GM21515 (cell line): ENCODE data around the gene HOXA7.

Source experiments
- ATAC-seq: cut with Tn5 transposase; IDR thresholded peaks from one replicate; pipeline ENCODE4 v1.9.1; 2021; ENCODE audit not compliant: unreplicated experiment

HOXA7 gene

GRCh38 chr7:27159266-27160144 is 3.0 kb upstream of the HOXA7 start:
- ATAC-seq, result no peak

GRCh38 chr7:27158436-27159265 is 2.2 kb upstream of the HOXA7 start:
- ATAC-seq, result no peak

DNA sequence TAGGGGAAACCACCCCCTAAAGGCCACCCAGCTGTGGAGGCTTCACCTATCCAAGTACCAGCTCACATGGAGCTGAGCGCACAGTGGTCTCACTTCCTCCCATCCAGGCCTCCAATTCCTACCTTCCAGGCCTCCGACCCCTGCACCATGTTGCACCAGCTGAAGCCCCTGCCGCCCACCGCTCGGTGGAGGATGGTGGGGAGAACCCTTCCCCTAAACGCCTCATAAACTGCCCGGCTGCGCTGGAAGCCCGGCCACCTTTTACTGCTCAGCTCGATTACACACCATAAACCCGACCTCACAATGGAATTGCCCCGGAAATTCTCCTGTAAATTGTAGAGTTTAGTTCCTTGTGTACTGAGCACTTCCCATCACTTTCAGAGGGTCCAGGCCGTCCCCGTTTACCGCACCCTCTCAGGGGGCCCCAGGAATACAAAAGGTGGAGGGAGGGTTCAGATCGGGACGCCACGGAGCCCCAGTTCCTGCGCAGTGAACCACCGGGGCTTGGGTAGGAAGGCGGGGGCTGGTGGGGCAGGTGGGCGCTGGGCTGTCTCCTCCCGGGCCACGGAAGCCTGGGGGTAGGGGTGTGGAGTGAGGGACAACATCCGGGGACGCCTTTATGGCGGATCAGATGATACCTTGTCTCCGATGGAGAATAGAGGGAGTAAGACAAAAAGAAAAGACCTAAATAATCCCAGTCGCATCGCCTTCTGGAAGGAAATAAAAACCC is 1.4 kb upstream of the HOXA7 start:
- ATAC-seq, result no peak

DNA sequence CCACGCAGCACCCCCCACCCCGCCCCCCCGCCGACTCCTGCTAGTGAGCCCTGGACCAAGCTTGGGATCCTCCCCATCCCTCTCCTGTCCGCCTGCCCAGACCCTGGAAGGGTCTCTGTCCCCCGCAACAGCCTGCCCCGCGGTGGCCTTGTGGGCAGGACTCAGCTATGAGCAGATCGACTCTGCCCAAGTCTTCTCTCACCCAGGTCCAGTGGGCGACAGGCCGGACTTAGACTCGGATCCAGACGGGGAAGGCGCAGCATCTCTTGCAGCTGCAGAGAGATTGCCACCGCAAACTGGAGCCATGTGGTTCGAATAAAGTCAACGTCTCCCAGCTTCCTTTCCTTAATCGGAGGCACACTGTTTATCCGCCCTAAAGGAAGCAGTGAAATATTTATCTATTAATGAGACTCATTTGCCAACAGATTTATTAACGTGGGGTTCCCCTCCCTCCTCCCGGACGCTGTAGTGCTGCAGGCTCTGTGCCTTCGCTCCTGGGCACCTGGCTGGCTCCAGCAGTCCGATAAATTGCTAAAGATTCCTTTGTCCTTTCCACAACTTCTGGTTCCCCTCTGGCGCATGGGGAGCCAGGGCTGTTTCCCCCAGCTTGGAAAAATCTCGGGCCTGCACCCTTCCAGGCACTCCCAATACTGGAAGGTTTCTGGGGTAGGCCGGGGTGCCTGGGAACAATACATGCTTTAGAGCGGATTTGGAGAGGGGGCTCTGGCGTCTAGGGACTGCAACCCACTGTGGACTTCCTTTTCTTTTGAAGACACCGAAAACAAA is 634 bp upstream of the HOXA7 start:
- no peak for ATAC-seq

DNA sequence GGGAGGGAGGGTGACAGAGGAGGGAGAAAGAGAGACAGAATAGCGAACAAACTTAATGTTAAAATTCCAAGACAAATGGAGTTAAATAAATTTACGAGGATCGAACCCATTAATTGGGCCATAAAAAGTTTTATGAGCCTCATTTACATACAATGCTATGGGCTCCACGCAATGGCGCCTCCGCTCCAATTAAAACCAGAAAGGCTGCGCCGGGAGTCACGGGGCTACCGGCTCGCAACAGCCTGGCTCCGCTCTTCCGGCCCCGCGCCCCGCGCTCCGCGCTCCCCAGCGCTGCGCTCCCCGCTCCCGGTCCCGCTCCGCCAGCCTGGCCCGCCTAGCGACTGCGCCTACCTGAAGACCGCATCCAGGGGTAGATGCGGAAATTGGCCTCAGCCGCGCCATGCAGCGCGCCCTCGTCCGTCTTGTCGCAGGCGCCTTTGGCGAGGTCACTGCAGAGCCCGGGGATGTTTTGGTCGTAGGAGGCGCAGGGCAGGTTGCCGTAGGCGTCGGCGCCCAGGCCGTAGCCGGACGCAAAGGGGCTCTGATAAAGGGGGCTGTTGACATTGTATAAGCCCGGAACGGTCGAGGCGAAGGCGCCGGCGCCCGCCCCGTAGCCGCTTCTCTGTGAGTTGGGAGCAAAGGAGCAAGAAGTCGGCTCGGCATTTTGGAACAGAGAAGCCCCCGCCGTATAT is 513 bp downstream of the HOXA7 start:
- no peak for ATAC-seq

DNA sequence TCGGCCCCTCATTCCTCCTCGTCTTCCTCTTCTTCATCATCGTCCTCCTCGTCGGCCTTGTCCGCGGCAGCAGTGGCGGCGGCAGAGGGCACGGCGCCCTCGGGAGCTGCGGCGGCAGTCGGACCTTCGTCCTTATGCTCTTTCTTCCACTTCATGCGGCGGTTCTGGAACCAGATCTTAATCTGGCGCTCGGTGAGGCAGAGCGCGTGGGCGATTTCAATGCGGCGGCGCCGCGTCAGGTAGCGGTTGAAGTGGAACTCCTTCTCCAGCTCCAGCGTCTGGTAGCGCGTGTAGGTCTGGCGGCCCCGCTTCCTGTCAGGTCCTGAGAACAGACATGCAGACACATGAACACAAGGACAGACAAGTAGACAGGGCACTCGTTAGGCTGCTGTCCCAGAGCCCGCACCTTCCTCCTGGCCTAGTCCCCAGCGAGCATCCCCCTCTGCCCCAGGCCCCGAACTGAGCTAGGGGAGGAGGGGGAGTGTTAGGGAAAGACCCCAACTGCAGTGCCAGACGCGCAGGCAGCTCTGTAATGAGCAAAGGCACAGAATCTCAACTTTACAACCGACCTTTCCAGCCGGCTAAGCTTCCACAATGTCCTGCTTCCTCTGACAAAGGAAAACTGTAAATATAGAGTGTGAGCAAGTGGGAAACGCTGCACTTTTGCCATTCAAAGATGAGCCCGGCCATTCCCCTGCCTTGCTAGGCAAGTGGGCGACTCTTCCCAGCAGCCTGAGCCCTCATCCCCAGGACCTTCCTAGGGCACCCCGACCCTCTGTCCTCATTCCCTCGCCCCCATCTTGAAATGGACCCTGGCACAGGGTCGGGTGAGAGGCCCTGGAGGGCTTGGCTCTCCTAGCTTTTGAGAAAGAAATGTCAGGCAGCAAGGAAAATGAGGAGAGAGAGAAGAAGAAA is 1.3 kb downstream of the HOXA7 start:
- ATAC-seq, result no peak

DNA sequence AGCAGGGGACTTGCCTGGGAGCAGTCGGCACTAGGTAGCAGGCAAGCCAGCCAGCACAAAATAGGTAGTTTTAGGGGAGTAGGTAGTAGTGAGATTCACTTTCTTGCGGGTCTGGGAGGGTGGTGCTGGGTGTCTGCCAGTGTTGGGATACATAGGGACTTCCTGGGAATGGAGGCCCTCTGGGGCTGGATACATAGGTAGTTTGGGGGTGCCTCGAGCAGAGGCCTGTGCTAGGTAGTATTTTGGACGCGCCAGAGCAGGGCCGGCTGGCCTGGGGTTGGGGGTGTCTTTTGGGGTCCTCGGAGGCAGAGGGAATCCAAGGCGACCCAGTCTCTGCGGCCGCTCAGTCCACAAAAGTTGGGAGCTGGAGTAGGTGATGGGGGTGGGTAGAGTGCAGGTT is 2.1 kb downstream of the HOXA7 start:
- ATAC-seq, result no peak

GRCh38 chr7:27153526-27153925 is 2.9 kb downstream of the HOXA7 start:
- ATAC-seq, result no peak

GRCh38 chr7:27152816-27153442 is 3.5 kb downstream of the HOXA7 start:
- no peak for ATAC-seq

- ATAC-seq, result no peak
Observed at GRCh38 chr7:27151931-27152815, 4.3 kb downstream of the HOXA7 start, which contains the start of gene HOXA3. HOXA3 (minus strand) TSS chr7:27152583; CDS start chr7:27110640, 41,943 bp downstream.

DNA sequence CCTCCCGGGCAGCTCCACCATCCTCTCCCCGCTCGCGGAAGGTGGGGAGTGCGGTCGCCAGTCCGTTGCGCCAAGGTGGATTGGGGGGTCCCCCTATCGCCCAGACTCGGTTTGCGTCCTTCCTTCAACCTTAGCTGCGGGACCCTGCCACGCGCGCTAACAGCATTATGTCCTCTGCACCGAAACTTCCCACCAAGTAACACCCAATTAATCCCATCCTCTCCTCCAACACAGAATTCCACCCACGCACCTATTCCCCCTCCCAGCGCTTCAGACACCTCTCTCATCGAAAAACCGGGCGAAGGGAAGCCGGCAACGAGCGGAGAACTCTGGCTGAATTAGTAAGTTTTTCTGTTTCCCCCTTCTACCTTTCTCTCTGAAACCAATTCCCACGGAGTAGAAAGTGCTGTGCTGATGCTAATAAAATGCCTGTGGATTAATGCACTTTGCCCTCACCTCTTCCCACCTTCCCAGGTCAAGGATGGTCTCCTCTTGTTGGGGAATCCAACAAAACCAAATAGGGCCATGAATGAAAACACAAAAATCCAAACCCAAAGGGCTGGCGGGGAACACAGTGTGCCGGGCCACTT is 5.0 kb downstream of the HOXA7 start:
- no peak for ATAC-seq

- ATAC-seq, result peak; percentile 78
Observed at GRCh38 chr7:27150568-27151340, 5.7 kb downstream of the HOXA7 start.

DNA sequence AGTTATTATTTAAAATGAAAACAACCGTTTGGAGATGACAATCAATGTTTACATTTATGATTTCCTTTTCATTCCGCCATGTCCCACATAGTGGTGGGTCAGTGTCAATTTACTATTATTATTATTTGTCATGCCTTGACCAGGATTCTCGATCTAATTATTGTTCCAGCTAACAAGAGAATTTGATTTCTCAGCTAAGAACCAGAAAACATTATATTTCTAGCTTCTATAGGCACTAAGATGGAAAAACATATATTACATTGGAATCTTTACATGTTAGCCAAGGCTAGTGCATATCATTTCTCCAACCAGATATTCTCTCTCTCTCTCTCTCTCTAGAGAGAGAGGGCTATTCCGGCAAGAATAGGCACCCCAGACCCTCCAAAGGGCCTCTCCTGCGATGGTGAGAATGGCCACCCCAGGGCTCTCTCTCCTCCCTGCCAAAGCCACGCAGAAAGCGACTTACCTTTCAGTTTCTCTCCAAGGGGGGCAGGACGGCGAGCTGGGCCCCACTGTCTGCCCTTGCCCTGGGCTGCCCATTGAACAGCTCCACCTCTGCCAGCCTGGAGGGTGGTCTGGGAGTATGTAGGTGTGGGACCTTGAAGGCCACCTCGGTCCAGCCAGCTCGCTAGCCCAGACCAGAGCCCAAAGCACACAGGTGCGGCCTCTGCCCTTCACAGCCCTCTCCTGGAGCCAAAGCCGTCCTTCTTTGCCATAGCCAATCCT is 6.5 kb downstream of the HOXA7 start:
- no peak for ATAC-seq

- no peak for ATAC-seq
Observed at GRCh38 chr7:27148756-27149641, 7.5 kb downstream of the HOXA7 start.
